ENCODE data around the gene MYO5B. TPM values are rescaled to one million over a fixed set of nuclear protein-coding genes. Genes with fewer than 3 reads are reported as not detected.

MYO5B gene
- total RNA-seq, 1 experiment from 2014 or later = 32.1 TPM

DNA sequence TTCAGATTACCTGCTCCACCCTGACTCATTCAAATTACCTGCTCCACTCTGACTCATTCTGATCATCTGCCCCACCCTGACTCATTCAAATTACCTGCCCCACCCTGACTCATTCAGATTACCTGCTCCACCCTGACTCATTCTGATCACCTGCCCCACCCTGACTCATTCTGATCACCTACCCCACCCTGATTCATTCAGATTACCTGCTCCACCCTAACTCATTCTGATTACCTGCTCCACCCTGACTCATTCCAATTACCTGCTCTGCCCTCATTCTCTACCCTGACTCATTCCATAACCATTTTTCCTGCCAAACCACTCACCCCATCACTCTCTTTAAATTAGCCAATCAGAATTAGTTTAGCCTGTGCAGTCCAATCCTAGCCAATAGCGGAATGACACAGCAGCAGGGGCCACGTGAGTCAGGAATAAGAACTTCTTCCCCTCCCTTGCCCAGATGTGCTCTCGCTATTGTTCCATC, 45.2 kb upstream of the MYO5B start (continued):
- TF ChIP-seq, protein P1, sequence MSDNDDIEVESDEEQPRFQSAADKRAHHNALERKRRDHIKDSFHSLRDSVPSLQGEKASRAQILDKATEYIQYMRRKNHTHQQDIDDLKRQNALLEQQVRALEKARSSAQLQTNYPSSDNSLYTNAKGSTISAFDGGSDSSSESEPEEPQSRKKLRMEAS (IDR thresholded peaks at IDR 0.05) = no peak
- TF ChIP-seq EZH2 (IDR thresholded peaks at IDR 0.05) = no peak
- TF ChIP-seq CEBPB (IDR thresholded peaks at IDR 0.05; ENCODE audit: low read depth) = peak; percentile 36; the same call in 1 of the 2 replicates
- TF ChIP-seq, protein P2, sequence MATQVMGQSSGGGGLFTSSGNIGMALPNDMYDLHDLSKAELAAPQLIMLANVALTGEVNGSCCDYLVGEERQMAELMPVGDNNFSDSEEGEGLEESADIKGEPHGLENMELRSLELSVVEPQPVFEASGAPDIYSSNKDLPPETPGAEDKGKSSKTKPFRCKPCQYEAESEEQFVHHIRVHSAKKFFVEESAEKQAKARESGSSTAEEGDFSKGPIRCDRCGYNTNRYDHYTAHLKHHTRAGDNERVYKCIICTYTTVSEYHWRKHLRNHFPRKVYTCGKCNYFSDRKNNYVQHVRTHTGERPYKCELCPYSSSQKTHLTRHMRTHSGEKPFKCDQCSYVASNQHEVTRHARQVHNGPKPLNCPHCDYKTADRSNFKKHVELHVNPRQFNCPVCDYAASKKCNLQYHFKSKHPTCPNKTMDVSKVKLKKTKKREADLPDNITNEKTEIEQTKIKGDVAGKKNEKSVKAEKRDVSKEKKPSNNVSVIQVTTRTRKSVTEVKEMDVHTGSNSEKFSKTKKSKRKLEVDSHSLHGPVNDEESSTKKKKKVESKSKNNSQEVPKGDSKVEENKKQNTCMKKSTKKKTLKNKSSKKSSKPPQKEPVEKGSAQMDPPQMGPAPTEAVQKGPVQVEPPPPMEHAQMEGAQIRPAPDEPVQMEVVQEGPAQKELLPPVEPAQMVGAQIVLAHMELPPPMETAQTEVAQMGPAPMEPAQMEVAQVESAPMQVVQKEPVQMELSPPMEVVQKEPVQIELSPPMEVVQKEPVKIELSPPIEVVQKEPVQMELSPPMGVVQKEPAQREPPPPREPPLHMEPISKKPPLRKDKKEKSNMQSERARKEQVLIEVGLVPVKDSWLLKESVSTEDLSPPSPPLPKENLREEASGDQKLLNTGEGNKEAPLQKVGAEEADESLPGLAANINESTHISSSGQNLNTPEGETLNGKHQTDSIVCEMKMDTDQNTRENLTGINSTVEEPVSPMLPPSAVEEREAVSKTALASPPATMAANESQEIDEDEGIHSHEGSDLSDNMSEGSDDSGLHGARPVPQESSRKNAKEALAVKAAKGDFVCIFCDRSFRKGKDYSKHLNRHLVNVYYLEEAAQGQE (IDR thresholded peaks at IDR 0.05; ENCODE audit: low read depth) = no peak
- no peak for TF ChIP-seq EZH2phosphoT487 (IDR thresholded peaks at IDR 0.05; ENCODE audit: borderline replicate concordance)
- TF ChIP-seq SIN3A (IDR thresholded peaks at IDR 0.05; ENCODE audit: low read depth) = 0 out of 2 replicates have a peak, but pooled peaks have one; percentile 34

- no peak overlapping the region for H3K9ac ChIP-seq (ENCODE audit: low read length)
- no peak overlapping the region for H3K27ac ChIP-seq (ENCODE audit: low read depth, low read length)
- no peaks in the 10 kb centered on the region for H3K79me2 ChIP-seq (ENCODE audit: insufficient read depth, low read length)
- no peak overlapping the region for H2AFZ ChIP-seq (ENCODE audit: low read depth, low read length, poor library complexity, severe bottlenecking)
- H3K9me3 ChIP-seq (ENCODE audit: control insufficient read depth in 1 of 2, insufficient read depth in 1 of 2, low read depth in 1 of 2, low read length in 2 of 2) = no peaks in the 10 kb centered on the region
- no peaks in the 10 kb centered on the region for H4K20me1 ChIP-seq (ENCODE audit: insufficient read depth)
- BruUV-seq (replicated peaks) = no TSS peak
- no peaks in the 10 kb centered on the region; a peak in 1 of 4 replicates for H3K4me1 ChIP-seq (ENCODE audit: control insufficient read depth in 1 of 2, insufficient read depth in 2 of 2, low read length in 2 of 2)
- no peak overlapping the region for H3K4me3 ChIP-seq (replicated peaks in 1 of 2; ENCODE audit: low read depth in 1 of 2, low read length in 2 of 2)
- ATAC-seq (no peak), DNase-seq (ENCODE audit: low read depth, low spot score) (no peak)
- CTCF ChIA-PET = interaction anchor here (1.0 kb wide), 1 partner anchor 28 kb away, joined by 3 read pairs; no protein-coding TSS in a partner anchor
- RAD21 ChIA-PET (ENCODE audit: low non-redundant PET in 1 of 2, low total read pairs in 2 of 2, uncharacterized antibody in 2 of 2, unreplicated experiment in 2 of 2) = no interaction called here
- H3K27me3 ChIP-seq (ENCODE audit: insufficient read depth, low read length) = no peaks in the 10 kb centered on the region
- TF ChIP-seq JUND (IDR thresholded peaks at IDR 0.05) (no peak), SP1 (IDR thresholded peaks at IDR 0.05; ENCODE audit: low read depth) (no peak), ELF1 (IDR thresholded peaks at IDR 0.05; ENCODE audit: borderline replicate concordance, low read depth) (no peak), SRF (IDR thresholded peaks at IDR 0.05; ENCODE audit: low read depth) (no peak), ZFX (IDR thresholded peaks at IDR 0.05) (no peak), EZH2 (IDR thresholded peaks at IDR 0.05) (no peak), POLR2A (IDR thresholded peaks at IDR 0.05; ENCODE audit: borderline replicate concordance, extremely low read depth, insufficient read depth, insufficient read length) (no peak)
- TF ChIP-seq, protein P3, sequence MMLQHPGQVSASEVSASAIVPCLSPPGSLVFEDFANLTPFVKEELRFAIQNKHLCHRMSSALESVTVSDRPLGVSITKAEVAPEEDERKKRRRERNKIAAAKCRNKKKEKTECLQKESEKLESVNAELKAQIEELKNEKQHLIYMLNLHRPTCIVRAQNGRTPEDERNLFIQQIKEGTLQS (IDR thresholded peaks at IDR 0.05) = no peak
- H3K9me2 ChIP-seq (ENCODE audit: insufficient read depth) = no peaks in the 10 kb centered on the region
- POLR2A ChIA-PET = no interaction called here
- H3K4me2 ChIP-seq (ENCODE audit: low read length) = no peak overlapping the region
- H3K36me3 ChIP-seq (ENCODE audit: control insufficient read depth in 1 of 2, insufficient read depth in 2 of 2, low read length in 2 of 2) = no peaks in the 10 kb centered on the region
- intact Hi-C loops (cut with micrococcal nuclease) = no loop called here
Observed at GRCh38 chr18:50232419-50232818, 37.5 kb upstream of the MYO5B start.
